ENCODE results near the gene ZNF317.

Gene ZNF317

DNA sequence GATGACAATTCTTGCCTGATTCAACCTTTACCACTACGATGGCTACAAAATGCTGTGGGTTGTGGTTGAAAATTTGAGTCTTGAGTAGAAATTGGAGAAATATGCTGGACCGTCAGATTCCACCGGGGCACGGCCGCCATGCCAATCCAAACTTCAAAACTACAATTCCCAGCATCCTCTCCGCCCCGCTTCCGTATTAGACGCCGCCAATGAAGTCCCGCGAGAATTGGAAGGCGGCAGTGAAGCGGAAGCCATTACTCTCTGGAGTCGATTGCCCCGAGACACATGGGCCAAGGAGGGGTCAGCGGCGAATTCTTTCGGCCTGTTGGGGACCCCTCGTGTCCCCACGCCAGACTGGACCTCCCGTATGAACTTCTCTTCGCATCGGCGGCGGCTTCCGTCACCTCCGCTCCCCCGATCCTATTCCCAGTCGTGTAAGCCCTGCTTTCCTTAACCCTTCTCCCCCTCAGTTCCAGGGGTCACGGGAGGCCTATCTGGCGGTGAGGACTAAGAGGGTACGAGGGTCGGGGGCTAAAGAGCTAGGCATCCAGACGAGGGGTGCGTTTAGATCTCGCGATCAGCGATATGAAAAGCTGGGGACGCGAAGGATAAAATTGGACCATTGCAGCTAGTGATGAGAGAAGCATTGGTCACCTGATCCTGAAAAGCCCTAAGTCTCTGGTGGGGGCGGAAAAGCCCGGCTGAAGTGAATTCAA, at the start of gene ZNF317:
ZNF317 (plus strand) TSS at position 239 of the 716 bp plus-strand sequence. CDS start 15,620 bp downstream, outside the sequence.
- in situ Hi-C loops (cut with MboI; ENCODE audit: low sequenced_read_pairs), result no loop called here

DNA sequence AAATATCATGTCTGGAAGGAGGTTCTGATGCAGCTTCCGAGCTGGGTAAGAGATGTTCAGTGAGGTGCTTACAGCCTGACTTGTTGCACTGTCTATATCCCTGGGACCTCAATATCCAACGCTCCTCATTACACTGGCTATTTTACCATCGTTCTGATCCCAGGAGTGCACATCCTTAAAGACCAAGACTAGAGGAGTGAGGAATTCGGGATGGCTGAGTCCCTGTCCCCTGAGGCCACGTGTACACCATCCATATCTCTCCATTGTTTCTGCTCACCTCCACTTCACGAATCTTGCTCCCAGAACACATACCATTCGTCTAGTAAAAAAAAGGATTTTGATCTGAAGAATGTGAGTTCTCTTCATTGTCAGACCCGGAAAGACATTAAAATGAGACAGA, 32.8 kb upstream of the ZNF317 start, which contains the start of gene OR7G2:
OR7G2 (minus strand) TSS at position 101 of the 400 bp plus-strand sequence. CDS start 4,232 bp downstream, outside the sequence.
- in situ Hi-C loops (cut with MboI; ENCODE audit: low sequenced_read_pairs), result no loop called here

GRCh38 chr19:9109959-9110358, 30.2 kb upstream of the ZNF317 start:
- in situ Hi-C loops (cut with MboI; ENCODE audit: low sequenced_read_pairs), result no loop called here

DNA sequence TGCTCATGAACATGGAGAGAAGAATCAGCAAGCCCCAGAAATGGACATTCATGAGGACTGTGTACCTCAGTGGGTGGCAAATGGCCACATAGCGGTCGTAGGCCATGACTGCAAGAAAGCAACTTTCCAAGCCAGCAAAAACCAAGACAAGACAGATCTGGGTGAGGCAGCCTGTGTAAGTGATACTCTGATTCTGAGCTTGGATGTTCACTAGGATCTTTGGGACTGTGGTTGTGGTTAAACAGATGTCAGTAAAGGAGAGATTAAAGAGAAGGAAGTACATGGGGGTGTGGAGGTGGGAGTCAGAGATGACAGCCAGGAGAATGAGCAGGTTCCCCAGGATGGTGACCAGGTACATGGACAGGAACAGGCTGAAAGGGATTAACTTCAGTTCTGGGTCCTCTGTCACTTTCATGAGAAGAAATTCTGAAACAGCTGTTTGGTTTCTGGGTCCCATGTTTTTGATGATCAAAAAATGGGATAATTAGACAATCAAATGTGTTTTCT, 24.8 kb upstream of the ZNF317 start, which contains the start of gene OR7G1:
OR7G1 (minus strand) TSS at position 457 of the 507 bp plus-strand sequence; CDS start at position 457, 0 bp downstream.
- in situ Hi-C loops (cut with MboI; ENCODE audit: low sequenced_read_pairs), result no loop called here

GRCh38 chr19:9116547-9116946, 23.6 kb upstream of the ZNF317 start:
- in situ Hi-C loops (cut with MboI; ENCODE audit: low sequenced_read_pairs), result no loop called here

DNA sequence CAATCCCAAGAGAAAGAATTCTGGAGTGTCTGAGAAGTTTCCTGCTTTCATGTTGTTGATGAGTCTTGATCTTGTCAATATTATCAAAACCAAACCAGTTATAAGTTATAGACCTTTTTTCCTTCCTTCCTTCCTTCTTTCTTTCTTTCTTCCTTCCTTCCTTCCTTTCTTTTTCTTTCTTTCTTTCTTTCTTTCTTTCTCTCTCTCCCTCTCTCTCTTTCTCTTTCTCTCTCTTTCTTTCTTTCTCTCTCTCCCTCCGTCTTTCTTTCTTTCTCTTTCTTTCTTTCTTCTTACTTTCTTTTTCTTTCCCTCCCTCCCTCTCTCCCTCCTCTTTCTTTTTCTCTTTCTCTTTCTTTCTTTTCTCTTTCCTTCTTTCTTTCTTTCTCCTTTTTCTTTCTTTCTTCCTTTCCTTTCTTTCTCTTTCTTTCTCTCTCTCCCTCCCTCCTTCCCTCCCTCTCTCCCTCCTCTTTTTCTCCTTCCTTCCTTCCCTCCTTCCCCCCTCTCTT, 13.2 kb upstream of the ZNF317 start, which contains the start of gene OR7G3:
OR7G3 (minus strand) TSS at position 51 of the 506 bp plus-strand sequence; CDS start at position 51, 0 bp downstream.
- in situ Hi-C loops (cut with MboI; ENCODE audit: low sequenced_read_pairs), result no loop called here

DNA sequence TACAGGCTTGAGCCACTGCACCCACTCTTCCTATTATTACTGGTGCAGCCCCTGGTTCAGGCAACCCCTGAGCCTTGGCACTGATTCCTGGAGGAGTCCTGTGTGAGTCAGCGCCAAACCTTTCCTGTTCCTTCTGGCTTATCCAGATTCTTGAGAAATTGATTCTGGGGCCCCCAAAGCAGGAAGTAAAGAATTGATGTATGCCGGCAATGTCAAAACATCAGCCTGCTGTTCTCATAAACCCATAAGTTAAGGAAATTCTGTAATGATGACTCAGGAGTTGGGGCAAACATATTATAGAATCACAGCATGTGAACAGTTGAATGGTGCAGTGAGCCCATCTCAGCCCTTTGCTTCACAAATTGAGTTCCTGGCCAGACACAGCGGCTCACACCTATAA, 12.0 kb upstream of the ZNF317 start:
- in situ Hi-C loops (cut with MboI; ENCODE audit: low sequenced_read_pairs), result no loop called here

DNA sequence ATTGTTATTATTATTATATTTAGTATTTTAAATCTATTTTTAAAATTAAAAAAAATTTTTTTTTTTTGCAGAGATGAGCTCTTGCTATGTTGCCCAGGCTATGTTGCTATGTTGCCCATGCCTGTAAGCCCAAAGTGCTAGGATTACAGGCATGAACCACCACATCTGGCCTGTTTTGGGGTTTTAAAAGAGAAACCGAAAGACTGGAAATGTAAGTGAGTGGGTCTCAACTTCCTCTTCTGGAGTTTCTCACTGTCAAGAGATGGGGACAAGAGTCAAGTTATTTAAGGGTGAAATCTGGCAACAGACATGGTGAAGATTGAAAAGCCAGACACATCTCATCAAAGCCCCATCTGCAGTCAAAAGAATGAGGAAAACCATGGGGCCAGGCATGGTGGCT, 9.2 kb upstream of the ZNF317 start:
- in situ Hi-C loops (cut with MboI; ENCODE audit: low sequenced_read_pairs), result no loop called here

- in situ Hi-C loops (cut with MboI; ENCODE audit: low sequenced_read_pairs), result no loop called here
Measured at GRCh38 chr19:9132422-9132821, 7.8 kb upstream of the ZNF317 start.

GRCh38 chr19:9139609-9140158, 513 bp upstream of the ZNF317 start:
- in situ Hi-C loops (cut with MboI; ENCODE audit: low sequenced_read_pairs), result no loop called here

DNA sequence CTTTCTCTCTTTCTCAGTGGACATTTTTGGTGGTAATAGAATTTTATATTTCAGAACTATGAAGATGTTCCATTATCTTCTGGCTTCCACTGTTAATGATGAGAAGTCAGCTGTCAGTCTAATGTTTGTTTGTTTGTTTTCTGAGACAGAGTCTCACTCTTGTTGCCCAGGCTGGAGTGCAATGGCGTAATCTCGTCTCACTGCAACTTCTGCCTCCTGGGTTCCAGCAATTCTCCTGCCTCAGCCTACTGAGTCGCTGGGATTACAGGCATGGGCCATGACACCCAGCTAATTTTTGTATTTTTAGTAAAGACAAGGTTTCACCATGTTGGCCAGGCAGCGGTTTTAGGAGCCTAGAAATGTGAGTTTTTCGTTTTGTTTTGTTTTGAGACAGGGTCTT, 4.7 kb downstream of the ZNF317 start:
- in situ Hi-C loops (cut with MboI; ENCODE audit: low sequenced_read_pairs), result no loop called here

DNA sequence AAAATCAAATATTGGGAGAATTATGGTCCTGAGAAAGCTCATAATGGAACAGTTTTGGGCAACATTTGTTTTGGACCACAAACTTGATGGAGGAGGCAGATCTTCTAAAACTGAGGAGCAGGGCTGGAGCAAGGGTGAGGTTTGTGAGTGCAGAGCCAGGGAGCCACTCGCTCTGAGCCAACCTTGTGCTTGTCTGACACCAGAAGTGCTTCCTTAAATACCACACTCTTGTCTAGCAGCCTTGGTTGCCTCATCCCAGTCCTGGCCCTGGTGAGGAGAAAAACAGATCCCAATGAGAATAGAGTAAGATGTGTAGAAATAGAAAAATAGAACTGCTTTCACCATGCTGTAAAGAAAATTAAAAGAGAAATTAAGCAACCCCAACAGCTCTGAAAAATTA, 6.7 kb downstream of the ZNF317 start:
- in situ Hi-C loops (cut with MboI; ENCODE audit: low sequenced_read_pairs), result no loop called here

DNA sequence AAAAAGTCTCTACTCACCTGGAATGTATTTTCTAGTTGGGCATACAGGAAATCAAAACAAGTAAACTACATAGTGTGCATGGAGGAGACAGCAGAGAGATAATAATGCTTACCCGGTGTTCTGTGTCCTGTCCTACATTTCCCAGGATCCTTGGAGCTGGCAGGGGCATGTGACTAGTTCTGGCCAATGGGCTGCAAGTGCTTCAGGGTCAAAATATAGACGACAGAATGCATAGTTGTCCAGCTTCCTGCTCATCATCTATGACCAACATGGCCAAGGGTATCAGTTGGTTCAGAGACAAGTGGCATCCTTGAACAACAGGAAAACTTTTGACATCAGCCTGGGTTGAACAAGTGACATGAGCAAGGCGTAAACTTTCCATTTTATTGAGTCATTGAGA, 8.5 kb downstream of the ZNF317 start:
- in situ Hi-C loops (cut with MboI; ENCODE audit: low sequenced_read_pairs), result no loop called here

GRCh38 chr19:9149997-9150396, 9.8 kb downstream of the ZNF317 start:
- in situ Hi-C loops (cut with MboI; ENCODE audit: low sequenced_read_pairs), result no loop called here

- in situ Hi-C loops (cut with MboI; ENCODE audit: low sequenced_read_pairs), result no loop called here
Measured at GRCh38 chr19:9150650-9151049, 10.5 kb downstream of the ZNF317 start.

- in situ Hi-C loops (cut with MboI; ENCODE audit: low sequenced_read_pairs), result no loop called here
Measured at GRCh38 chr19:9151367-9151766, 11.2 kb downstream of the ZNF317 start.

GRCh38 chr19:9155591-9155990, 15.4 kb downstream of the ZNF317 start:
- in situ Hi-C loops (cut with MboI; ENCODE audit: low sequenced_read_pairs), result no loop called here

GRCh38 chr19:9156304-9156703, 16.1 kb downstream of the ZNF317 start:
- in situ Hi-C loops (cut with MboI; ENCODE audit: low sequenced_read_pairs), result no loop called here

GRCh38 chr19:9159891-9160290, 19.7 kb downstream of the ZNF317 start:
- in situ Hi-C loops (cut with MboI; ENCODE audit: low sequenced_read_pairs), result no loop called here

GRCh38 chr19:9161427-9161826, 21.2 kb downstream of the ZNF317 start:
- in situ Hi-C loops (cut with MboI; ENCODE audit: low sequenced_read_pairs), result no loop called here

DNA sequence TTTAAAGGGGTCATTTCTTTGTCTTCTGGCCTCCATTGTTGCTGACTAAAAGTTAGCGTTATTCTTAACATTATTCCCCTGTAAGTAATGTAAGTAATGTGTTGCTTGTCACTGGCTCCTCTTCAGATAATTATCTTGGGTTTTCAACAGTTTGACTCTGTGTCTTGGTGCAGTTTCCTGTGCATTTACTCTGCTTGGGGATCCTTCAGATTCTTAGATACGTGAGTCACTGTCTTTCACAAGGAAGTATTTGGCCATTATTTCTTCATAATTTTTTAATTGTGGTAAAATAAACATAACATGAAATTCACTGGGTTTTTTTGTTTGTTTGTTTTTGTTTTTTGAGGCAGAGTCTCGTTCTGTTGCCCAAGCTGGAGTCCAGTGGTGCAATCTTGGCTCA, 25.1 kb downstream of the ZNF317 start:
- in situ Hi-C loops (cut with MboI; ENCODE audit: low sequenced_read_pairs), result no loop called here

- in situ Hi-C loops (cut with MboI; ENCODE audit: low sequenced_read_pairs), result no loop called here
Measured at GRCh38 chr19:9166846-9167245, 26.6 kb downstream of the ZNF317 start.

All from HL-60/S4 treated with retinoic acid at 250 ng/mL for 4 days and 3 days (cell line).